AG04449 (cell line): ENCODE data around the gene NEO1.

Experiments
- CTCF ChIA-PET: fragments of 350-600 bp; formaldehyde crosslinking; extraction: SDS; loops from one replicate; lab custom pipeline; 2021; ENCODE audit warnings: antibody characterized with exemption; lab: Yijun Ruan, JAX
- POLR2A ChIA-PET: fragments of 400-600, 350-600 bp; formaldehyde crosslinking; extraction: SDS; loops from one replicate; lab custom pipeline; 2020; ENCODE audit warnings: antibody characterized with exemption, inconsistent platforms; lab: Yijun Ruan, JAX
- DNase-seq: peaks from one replicate; pipeline ENCODE4 v3.0.0-alpha.2; 2010; ENCODE audit warnings: low read depth, low spot score
- H3K4me3 ChIP-seq: 2 replicates; pipeline ENCODE4 v1.5.1; 2011; ENCODE audit warnings: low read depth, mild to moderate bottlenecking, control low read depth, low read length
- CTCF ChIP-seq: IDR thresholded peaks from one replicate; pipeline ENCODE4 v1.5.1; 2011; ENCODE audit warnings: mild to moderate bottlenecking, moderate library complexity, low read length, control low read depth, inconsistent platforms; ENCODE audit not compliant: insufficient read depth; ENCODE audit errors: missing control alignments

Gene NEO1

DNA sequence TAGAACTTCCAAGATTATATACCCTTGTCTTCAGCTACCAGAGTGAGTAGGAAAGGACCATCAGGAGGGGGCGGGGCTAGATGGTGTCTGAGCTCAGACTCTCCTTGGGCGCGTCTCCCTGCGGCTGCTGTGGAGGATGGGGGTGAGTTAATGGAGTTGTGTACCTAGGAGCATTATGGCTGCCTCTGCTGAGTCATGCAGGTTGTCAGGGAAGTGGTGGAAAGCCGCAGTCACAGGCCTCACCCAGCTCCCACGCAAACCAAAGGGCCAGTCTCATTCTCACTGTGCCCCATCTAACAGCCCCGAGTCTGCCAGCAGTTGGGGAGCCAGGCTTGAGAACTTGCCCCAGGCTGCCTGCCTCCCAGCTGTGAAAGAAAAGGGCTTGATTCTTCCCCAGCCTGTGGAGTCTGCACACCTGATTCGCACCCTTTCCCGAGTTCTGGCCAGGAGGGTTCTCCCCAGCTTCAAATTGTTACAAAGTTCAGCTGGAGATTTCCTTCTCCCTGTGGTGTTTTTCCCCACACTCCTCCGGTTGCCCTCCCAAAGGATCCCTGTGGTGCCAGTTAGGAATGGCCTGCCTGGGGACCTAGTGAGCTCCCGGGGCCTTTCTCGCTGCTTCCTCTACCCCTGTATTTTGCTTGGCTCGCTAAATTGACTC, 173.2 kb downstream of the NEO1 start:
- TF ChIP-seq CTCF = no peak
- H3K4me3 ChIP-seq = no peak overlapping the region
- POLR2A ChIA-PET = no interaction called here
- no peak for DNase-seq
- CTCF ChIA-PET = interaction anchor here (1.2 kb wide), 1 partner anchor 16 kb away, joined by 3 read pairs; no protein-coding TSS in a partner anchor

GRCh38 chr15:73226093-73226814, 174.0 kb downstream of the NEO1 start:
- no peak for TF ChIP-seq CTCF
- no peak overlapping the region for H3K4me3 ChIP-seq
- ChIA-PET CTCF (no interaction called here), POLR2A (no interaction called here)
- no peak for DNase-seq

DNA sequence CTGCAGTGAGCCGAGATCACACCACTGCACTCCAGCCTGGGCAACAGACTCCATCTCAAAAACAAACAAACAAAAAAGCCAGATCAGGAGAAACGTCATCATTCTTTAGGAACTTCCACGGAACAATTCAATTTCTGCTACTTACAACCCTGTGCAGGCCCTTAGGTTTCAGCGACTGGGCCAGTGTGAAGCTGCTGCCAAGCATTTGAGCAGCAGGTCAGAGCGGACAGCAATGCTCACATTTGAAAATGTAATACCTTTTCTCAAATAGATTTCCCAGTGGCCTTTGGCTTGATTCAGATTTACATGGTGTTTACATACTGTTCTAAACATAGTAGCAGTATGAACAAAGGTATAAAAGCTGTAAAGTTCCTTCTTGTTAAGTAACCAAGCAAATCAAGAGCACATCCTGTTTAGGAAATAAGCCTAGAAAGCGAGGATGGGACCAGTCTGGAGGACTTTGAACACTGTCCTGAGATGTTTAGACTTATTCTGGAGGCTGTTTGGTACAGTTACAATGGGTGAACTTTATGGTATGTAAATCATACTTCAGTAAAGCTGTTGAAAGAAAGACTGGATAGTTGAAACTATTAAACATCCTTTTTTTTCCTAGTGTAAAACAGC, 175.3 kb downstream of the NEO1 start:
- TF ChIP-seq CTCF = no peak
- no peak for DNase-seq
- CTCF ChIA-PET = interaction anchor here (1.5 kb wide), 2 partner anchors 14 to 19 kb away, joined by 4 to 5 read pairs; no protein-coding TSS in a partner anchor
- H3K4me3 ChIP-seq = no peak overlapping the region
- POLR2A ChIA-PET = no interaction called here

DNA sequence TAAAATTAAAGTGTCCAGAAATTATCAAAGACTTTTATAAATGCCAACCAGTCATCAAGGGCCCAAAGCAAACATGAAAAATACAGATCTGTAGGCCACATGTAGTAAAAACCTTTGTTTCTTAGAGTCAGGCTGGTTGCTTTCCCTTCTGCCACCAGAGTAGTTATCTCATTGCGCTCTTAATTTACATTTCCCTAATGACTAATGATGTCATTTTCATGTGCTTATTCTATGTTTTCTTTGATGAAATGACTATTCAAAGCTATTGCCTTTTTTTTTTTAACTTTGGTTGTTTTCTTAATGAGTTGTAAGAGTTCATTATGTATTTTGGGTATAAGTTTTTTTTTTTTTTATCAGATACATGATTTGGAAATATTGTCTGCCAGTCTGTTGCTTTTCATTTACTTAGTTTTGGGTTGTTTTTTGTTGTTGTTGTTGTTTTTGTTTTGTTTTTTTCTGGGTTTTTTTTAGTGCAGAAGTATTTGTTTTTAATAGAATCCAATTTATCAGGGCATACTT, 175.9 kb downstream of the NEO1 start:
- no peak overlapping the region for H3K4me3 ChIP-seq
- no peak for TF ChIP-seq CTCF
- POLR2A ChIA-PET = no interaction called here
- no peak for DNase-seq
- CTCF ChIA-PET = interaction anchor here (1.5 kb wide), 2 partner anchors 13 to 19 kb away, joined by 4 to 5 read pairs; no protein-coding TSS in a partner anchor

- no peak overlapping the region for H3K4me3 ChIP-seq
- CTCF ChIA-PET = interaction anchor here (1.0 to 4.5 kb wide), 2 partner anchors 11 to 42 kb away, joined by 5 to 24 read pairs; no protein-coding TSS in a partner anchor
- DNase-seq = no peak
- no peak for TF ChIP-seq CTCF
- POLR2A ChIA-PET = no interaction called here
Measured at GRCh38 chr15:73231661-73232419, 179.6 kb downstream of the NEO1 start.
